ENCODE data around the gene PIK3R1.
A peak's percentile ranks its signal among the peaks of the same experiment; 100 is the strongest.
"Not testable (repeated sequence)": the region's sequence is repeated elsewhere in the genome, so short reads cannot be mapped to it uniquely, and the experiment has no call there.

Gene PIK3R1

GRCh38 chr5:68193481-68194036 is 22.0 kb upstream of the PIK3R1 start:
- DNase-seq: no peak

- no peak for DNase-seq
Measured at GRCh38 chr5:68194386-68194785, 21.2 kb upstream of the PIK3R1 start.

GRCh38 chr5:68195137-68195536 is 20.4 kb upstream of the PIK3R1 start:
- no peak for DNase-seq

- DNase-seq: no peak
Measured at GRCh38 chr5:68196876-68197275, 18.7 kb upstream of the PIK3R1 start.

GRCh38 chr5:68200288-68200687 is 15.3 kb upstream of the PIK3R1 start:
- DNase-seq: no peak

GRCh38 chr5:68210654-68211053 is 4.9 kb upstream of the PIK3R1 start:
- not testable (repeated sequence) for DNase-seq

- DNase-seq: no peak
Measured at GRCh38 chr5:68214482-68215207, 911 bp upstream of the PIK3R1 start.

GRCh38 chr5:68215898-68216244 is 315 bp downstream of the PIK3R1 start:
- no peak for DNase-seq

GRCh38 chr5:68216245-68217046 is 890 bp downstream of the PIK3R1 start:
- peak; percentile 41 for DNase-seq

GRCh38 chr5:68217047-68217355 is 1.4 kb downstream of the PIK3R1 start:
- DNase-seq: no peak

GRCh38 chr5:68217528-68217927 is 2.0 kb downstream of the PIK3R1 start:
- DNase-seq: no peak

GRCh38 chr5:68219161-68219816 is 3.7 kb downstream of the PIK3R1 start:
- DNase-seq: no peak

- no peak for DNase-seq
Measured at GRCh38 chr5:68220260-68220659, 4.7 kb downstream of the PIK3R1 start.

GRCh38 chr5:68220914-68221313 is 5.4 kb downstream of the PIK3R1 start:
- DNase-seq: no peak

- no peak for DNase-seq
Measured at GRCh38 chr5:68221488-68221887, 5.9 kb downstream of the PIK3R1 start.

GRCh38 chr5:68222310-68222709 is 6.8 kb downstream of the PIK3R1 start:
- DNase-seq: no peak

- DNase-seq: no peak
Measured at GRCh38 chr5:68222824-68223354, 7.3 kb downstream of the PIK3R1 start.

GRCh38 chr5:68223904-68224303 is 8.3 kb downstream of the PIK3R1 start:
- no peak for DNase-seq

- no peak for DNase-seq
Measured at GRCh38 chr5:68224509-68225187, 9.1 kb downstream of the PIK3R1 start.

- no peak for DNase-seq
Measured at GRCh38 chr5:68225188-68225910, 9.8 kb downstream of the PIK3R1 start.

GRCh38 chr5:68225911-68226545 is 10.5 kb downstream of the PIK3R1 start:
- no peak for DNase-seq

Measured in effector CD4-positive, alpha-beta T cell (primary cell).